GM23338 (cell line): ENCODE measurements around the gene ADCY6. TPM values are rescaled to one million over a fixed set of nuclear protein-coding genes. Genes with fewer than 3 reads are reported as not detected.

ENCODE experiments used
- microRNA-seq: library from miRNA; unstranded; fragments of <30 nt; microRNA quantifications from one replicate; pipeline ENCODE4, GENCODE V29; 2017
- polyA plus RNA-seq: library from polyadenylated mRNA; unstranded; fragments of >200 nt; fragmentation: Nextera tagmentation; extraction: Ambion mirVana; gene quantifications from 2 replicates; pipeline ENCODE4 v1.2.1, GENCODE V29; 2016
- small RNA-seq: library from RNA; depleted of rRNA; stranded (forward); fragments of <200 nt; gene quantifications from one replicate; pipeline ENCODE3, GENCODE V24; 2014; ENCODE audit warnings: low replicate concordance
- total RNA-seq: library from RNA; depleted of rRNA; stranded (reverse); fragments of >200 nt; shearing (Covaris generic); gene quantifications from 2 replicates; pipeline ENCODE4 v1.2.3, GENCODE V29; 2014; rRNA removed

The ADCY6 gene
- total and polyA plus RNA-seq, 2 experiments from 2014 or later: 1.0 to 16.5 TPM

Small RNAs within 50 kb of the gene (microRNA-seq; reads per million reads assigned to microRNA genes)
- gene MIR4701: not detected

Small RNAs within 50 kb of the gene (small RNA-seq; reads per million reads assigned to genes)
- gene MIR4701: not detected
- not detected for gene RF00019

Other genes starting within 250 kb of the ADCY6 start
- not detected in 2 replicates for gene LALBA, start 219.0 kb downstream of the ADCY6 start, total RNA-seq
- not detected in 2 replicates for gene LALBA, start 219.0 kb downstream of the ADCY6 start, polyA plus RNA-seq
- gene KANSL2, start 106.9 kb downstream of the ADCY6 start, total RNA-seq: 71.3 and 92.5 TPM in 2 replicates
- gene KANSL2, start 106.9 kb downstream of the ADCY6 start, polyA plus RNA-seq: 29.3 and 35.1 TPM in 2 replicates
- gene CCNT1, start 72.4 kb downstream of the ADCY6 start, total RNA-seq: 28.7 and 33.6 TPM in 2 replicates
- gene CCNT1, start 72.4 kb downstream of the ADCY6 start, polyA plus RNA-seq: 9.3 and 12.8 TPM in 2 replicates
- gene CACNB3, start 29.4 kb upstream of the ADCY6 start, total RNA-seq: 3.4 and 4.1 TPM in 2 replicates
- 6.2 and 6.3 TPM in 2 replicates for gene CACNB3, start 29.4 kb upstream of the ADCY6 start, polyA plus RNA-seq
- 78.5 and 93.0 TPM in 2 replicates for gene DDX23, start 63.1 kb upstream of the ADCY6 start, total RNA-seq
- gene DDX23, start 63.1 kb upstream of the ADCY6 start, polyA plus RNA-seq: 31.7 and 31.8 TPM in 2 replicates
- 7.4 and 10.4 TPM in 2 replicates for gene RND1, start 76.8 kb upstream of the ADCY6 start, total RNA-seq
- 7.4 and 9.3 TPM in 2 replicates for gene RND1, start 76.8 kb upstream of the ADCY6 start, polyA plus RNA-seq
- gene FKBP11, start 136.4 kb upstream of the ADCY6 start, total RNA-seq: 29.5 and 45.0 TPM in 2 replicates
- gene FKBP11, start 136.4 kb upstream of the ADCY6 start, polyA plus RNA-seq: 94.9 and 97.2 TPM in 2 replicates
- 125 and 130 TPM in 2 replicates for gene ARF3, start 168.4 kb upstream of the ADCY6 start, total RNA-seq
- gene ARF3, start 168.4 kb upstream of the ADCY6 start, polyA plus RNA-seq: 53.9 and 57.0 TPM in 2 replicates
- 0.50 TPM in 1 of 2 replicates, not detected in the other for gene WNT10B, start 182.6 kb upstream of the ADCY6 start, total RNA-seq
- gene WNT10B, start 182.6 kb upstream of the ADCY6 start, polyA plus RNA-seq: not detected in 2 replicates
- gene WNT1, start 189.2 kb upstream of the ADCY6 start, total RNA-seq: not detected in 2 replicates
- gene WNT1, start 189.2 kb upstream of the ADCY6 start, polyA plus RNA-seq: not detected in 2 replicates
- 0.04 and 0.10 TPM in 2 replicates for gene DDN, start 210.3 kb upstream of the ADCY6 start, total RNA-seq
- gene DDN, start 210.3 kb upstream of the ADCY6 start, polyA plus RNA-seq: 0.12 TPM in 1 of 2 replicates, not detected in the other
- gene PRKAG1, start 229.7 kb upstream of the ADCY6 start, total RNA-seq: 27.2 and 35.4 TPM in 2 replicates
- 19.1 and 19.9 TPM in 2 replicates for gene PRKAG1, start 229.7 kb upstream of the ADCY6 start, polyA plus RNA-seq